WTC11 (cell line): ENCODE data around the gene F2. TPM values are rescaled to one million over a fixed set of nuclear protein-coding genes. Genes with fewer than 3 reads are reported as not detected.
"Not testable (repeated sequence)": the region's sequence is repeated elsewhere in the genome, so short reads cannot be mapped to it uniquely, and the experiment has no call there.

Experiments used
- ATAC-seq: fragments of 200-7000 bp; cut with Tn5 transposase; 2 replicates; pipeline ENCODE4 v1.10.0; 2021; ENCODE audit warnings: mild to moderate bottlenecking, moderate library complexity
- CTCF ChIA-PET: fragments of 300-600 bp; sonication (Branson Sonifier 250); formaldehyde crosslinking; loops from one replicate; lab custom pipeline; 2021; ENCODE audit warnings: antibody characterized with exemption; lab: Charles Lee
- POLR2A ChIA-PET: fragments of 350-600 bp; sonication (Branson Sonifier 250); formaldehyde crosslinking; loops from one replicate; lab custom pipeline; 2021; ENCODE audit warnings: antibody characterized with exemption; lab: Charles Lee
- DNase-seq: peaks from one replicate; pipeline ENCODE4 v3.0.0; 2021; ENCODE audit warnings: low spot score
- H3K27ac Mint-ChIP-seq: 2 replicates; pipeline ENCODE4 v1.8.0; 2021; ENCODE audit warnings: mixed read lengths
- H3K27me3 Mint-ChIP-seq: 2 replicates; pipeline ENCODE4 v1.8.0; 2021; ENCODE audit warnings: low read depth, mild to moderate bottlenecking, moderate library complexity, mixed read lengths
- H3K36me3 Mint-ChIP-seq: 2 replicates; pipeline ENCODE4 v1.8.0; 2021; ENCODE audit warnings: mixed read lengths
- H3K4me1 Mint-ChIP-seq: 2 replicates; pipeline ENCODE4 v1.8.0; 2022; ENCODE audit warnings: mixed read lengths
- H3K4me3 Mint-ChIP-seq: 2 replicates; pipeline ENCODE4 v1.8.0; 2021; ENCODE audit warnings: mild to moderate bottlenecking, moderate library complexity, mixed read lengths
- H3K9me3 Mint-ChIP-seq: 2 replicates; pipeline ENCODE4 v1.8.0; 2021; ENCODE audit warnings: mixed read lengths
- ATF1 ChIP-seq: sonication (generic); formaldehyde crosslinking; IDR thresholded peaks from 2 replicates; pipeline ENCODE4 v1.8.1; 2023; ENCODE audit warnings: mild to moderate bottlenecking, moderate library complexity, missing genetic modification reagents
- CBFB ChIP-seq: sonication (generic); formaldehyde crosslinking; IDR thresholded peaks from 2 replicates; pipeline ENCODE4 v1.8.1; 2022; ENCODE audit warnings: mild to moderate bottlenecking, low read depth, missing genetic modification reagents
- CREB1 ChIP-seq: sonication (generic); formaldehyde crosslinking; IDR thresholded peaks from 2 replicates; pipeline ENCODE4 v1.8.0; 2023; ENCODE audit warnings: mild to moderate bottlenecking, missing genetic modification reagents
- CREM ChIP-seq: sonication (generic); formaldehyde crosslinking; IDR thresholded peaks from 2 replicates; pipeline ENCODE4 v1.8.1; 2022; ENCODE audit warnings: mild to moderate bottlenecking, missing genetic modification reagents, moderate library complexity
- CTCF ChIP-seq: fragments of 200-600 bp; IDR thresholded peaks from 2 replicates; pipeline ENCODE4 v1.8.0; 2022; ENCODE audit warnings: antibody characterized with exemption
- EMX1 ChIP-seq: fragments of 250-450 bp; sonication (Bioruptor Pico); IDR thresholded peaks from 2 replicates; pipeline ENCODE4 v1.8.0; 2021; ENCODE audit warnings: mild to moderate bottlenecking
- ETV6 ChIP-seq: sonication (generic); formaldehyde crosslinking; IDR thresholded peaks from 2 replicates; pipeline ENCODE4 v1.8.1; 2022; ENCODE audit warnings: mild to moderate bottlenecking, missing genetic modification reagents
- FOXK1 ChIP-seq: sonication (generic); formaldehyde crosslinking; IDR thresholded peaks from 2 replicates; pipeline ENCODE4 v1.8.0; 2022; ENCODE audit warnings: mild to moderate bottlenecking, moderate library complexity, missing genetic modification reagents
- GRHL2 ChIP-seq: fragments of 250-450 bp; sonication (Bioruptor Pico); IDR thresholded peaks from 2 replicates; pipeline ENCODE4 v1.8.0; 2022; ENCODE audit warnings: mild to moderate bottlenecking, moderate library complexity; ENCODE audit not compliant: insufficient replicate concordance, severe bottlenecking
- HMGA2 ChIP-seq: fragments of 250-450 bp; sonication (Bioruptor Pico); IDR thresholded peaks from 2 replicates; pipeline ENCODE4 v1.4.0; 2021; ENCODE audit warnings: mild to moderate bottlenecking, moderate library complexity
- IRF2 ChIP-seq: sonication (generic); formaldehyde crosslinking; IDR thresholded peaks from 2 replicates; pipeline ENCODE4 v1.8.0; 2022; ENCODE audit warnings: low read depth, missing genetic modification reagents, borderline replicate concordance
- MAX ChIP-seq: sonication (generic); formaldehyde crosslinking; IDR thresholded peaks from 2 replicates; pipeline ENCODE4 v1.8.0; 2022; ENCODE audit warnings: mild to moderate bottlenecking, missing genetic modification reagents
- MLX ChIP-seq: sonication (generic); formaldehyde crosslinking; IDR thresholded peaks from 2 replicates; pipeline ENCODE4 v1.8.1; 2023; ENCODE audit warnings: mild to moderate bottlenecking, missing genetic modification reagents, moderate library complexity
- NFATC4 ChIP-seq: fragments of 250-450 bp; sonication (Bioruptor Pico); IDR thresholded peaks from 2 replicates; pipeline ENCODE4 v1.9.0; 2021; ENCODE audit warnings: mild to moderate bottlenecking
- NFYB ChIP-seq: sonication (generic); formaldehyde crosslinking; conservative IDR thresholded peaks from 2 replicates; pipeline ENCODE4 v1.8.0; 2022; ENCODE audit warnings: low read depth, missing genetic modification reagents
- PREB ChIP-seq: sonication (generic); formaldehyde crosslinking; IDR thresholded peaks from 2 replicates; pipeline ENCODE4 v1.8.1; 2022; ENCODE audit warnings: mild to moderate bottlenecking, missing genetic modification reagents, moderate library complexity, borderline replicate concordance
- TCF7 ChIP-seq: sonication (generic); formaldehyde crosslinking; IDR thresholded peaks from 2 replicates; pipeline ENCODE4 v1.8.0; 2022; ENCODE audit warnings: mild to moderate bottlenecking, low read depth, missing genetic modification reagents, moderate library complexity
- ZBTB43 ChIP-seq: sonication (generic); formaldehyde crosslinking; IDR thresholded peaks from 2 replicates; pipeline ENCODE4 v1.8.1; 2023; ENCODE audit warnings: mild to moderate bottlenecking, missing genetic modification reagents
- ZNF121 ChIP-seq: sonication (generic); formaldehyde crosslinking; IDR thresholded peaks from 2 replicates; pipeline ENCODE4 v1.8.0; 2023; ENCODE audit warnings: missing genetic modification reagents
- ZNF138 ChIP-seq: sonication (generic); formaldehyde crosslinking; conservative IDR thresholded peaks from 2 replicates; pipeline ENCODE4 v1.8.1; 2022; ENCODE audit warnings: mild to moderate bottlenecking, moderate library complexity, missing genetic modification reagents
- ZNF219 ChIP-seq: sonication (generic); formaldehyde crosslinking; IDR thresholded peaks from 2 replicates; pipeline ENCODE4 v1.8.0; 2023; ENCODE audit warnings: missing genetic modification reagents, mild to moderate bottlenecking, borderline replicate concordance
- ZNF512 ChIP-seq: sonication (generic); formaldehyde crosslinking; IDR thresholded peaks from 2 replicates; pipeline ENCODE4 v1.8.1; 2022; ENCODE audit warnings: missing genetic modification reagents, borderline replicate concordance
- total RNA-seq: library from RNA; stranded (reverse); gene quantifications from 3 replicates; pipeline ENCODE4 v1.2.3, GENCODE V29; 2021
- TF ChIP-seq, protein P1 (sequence below): sonication (generic); formaldehyde crosslinking; IDR thresholded peaks from 2 replicates; pipeline ENCODE4 v1.8.1; 2022; ENCODE audit warnings: low read depth, mild to moderate bottlenecking, moderate library complexity, missing genetic modification reagents, borderline replicate concordance
- TF ChIP-seq, protein P2 (sequence below): sonication (generic); formaldehyde crosslinking; IDR thresholded peaks from 2 replicates; pipeline ENCODE4 v1.8.0; 2022; ENCODE audit warnings: mild to moderate bottlenecking, missing genetic modification reagents
- TF ChIP-seq, protein P3 (sequence below): sonication (generic); formaldehyde crosslinking; IDR thresholded peaks from 2 replicates; pipeline ENCODE4 v1.8.1; 2023; ENCODE audit warnings: mild to moderate bottlenecking, missing genetic modification reagents, moderate library complexity

Gene F2
- total RNA-seq, 1 experiment from 2014 or later = 0.50 TPM

GRCh38 chr11:46705070-46705688, 13.8 kb upstream of the F2 start (continued):
- TF ChIP-seq IRF2 (no peak), ETV6 (no peak), ZNF512 (no peak), EMX1 (no peak), MLX (no peak), MAX (CRISPR knock-in tag) (no peak), ZNF138 (CRISPR knock-in tag) (no peak), CBFB (CRISPR knock-in tag) (no peak), NFATC4 (CRISPR knock-in tag) (no peak)
- TF ChIP-seq, protein P1, sequence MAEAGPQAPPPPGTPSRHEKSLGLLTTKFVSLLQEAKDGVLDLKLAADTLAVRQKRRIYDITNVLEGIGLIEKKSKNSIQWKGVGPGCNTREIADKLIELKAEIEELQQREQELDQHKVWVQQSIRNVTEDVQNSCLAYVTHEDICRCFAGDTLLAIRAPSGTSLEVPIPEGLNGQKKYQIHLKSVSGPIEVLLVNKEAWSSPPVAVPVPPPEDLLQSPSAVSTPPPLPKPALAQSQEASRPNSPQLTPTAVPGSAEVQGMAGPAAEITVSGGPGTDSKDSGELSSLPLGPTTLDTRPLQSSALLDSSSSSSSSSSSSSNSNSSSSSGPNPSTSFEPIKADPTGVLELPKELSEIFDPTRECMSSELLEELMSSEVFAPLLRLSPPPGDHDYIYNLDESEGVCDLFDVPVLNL = no peak

DNA sequence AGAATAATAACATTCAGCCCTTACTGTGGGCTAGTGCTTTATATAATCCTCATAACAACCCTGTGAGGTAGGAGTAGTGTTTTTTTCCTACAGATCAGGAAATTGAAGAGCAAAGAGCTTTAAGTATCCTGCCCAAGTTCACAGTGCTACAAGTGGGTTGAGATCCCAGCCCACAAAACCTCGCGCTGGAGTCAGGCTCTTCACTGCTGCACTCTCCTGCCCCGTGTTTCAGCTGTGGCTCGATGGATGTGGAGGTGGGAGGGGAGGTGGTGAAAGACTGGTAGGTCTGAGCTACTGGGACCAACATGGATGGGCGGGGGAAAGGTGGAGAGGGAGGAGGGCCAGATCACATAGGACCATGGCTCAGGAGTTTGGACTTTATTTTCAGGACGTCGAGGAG, 12.1 kb upstream of the F2 start:
- DNase-seq (no peak), ATAC-seq (no peak)
- POLR2A ChIA-PET = no interaction called here
- Mint-ChIP-seq H3K9me3 (no peaks in the 10 kb centered on the region), H3K27me3 (no peaks in the 10 kb centered on the region), H3K27ac (0 out of 2 replicates have a peak overlapping the region, but pooled peaks have one; percentile 29), H3K4me1 (no peaks in the 10 kb centered on the region), H3K4me3 (no peak overlapping the region), H3K36me3 (peaks cover 27% of the 10 kb centered on the region)
- TF ChIP-seq FOXK1 (CRISPR knock-in tag) (no peak), ZNF121 (CRISPR knock-in tag) (no peak), HMGA2 (CRISPR knock-in tag) (no peak), GRHL2 (CRISPR knock-in tag) (no peak), ZNF219 (CRISPR knock-in tag) (no peak), ZBTB43 (no peak), CREM (CRISPR knock-in tag) (no peak), CTCF (no peak), NFYB (CRISPR knock-in tag) (no peak), PREB (no peak), CREB1 (CRISPR knock-in tag) (no peak), ATF1 (CRISPR knock-in tag) (no peak), CBFB (CRISPR knock-in tag) (no peak), TCF7 (no peak), MAX (CRISPR knock-in tag) (no peak)
- TF ChIP-seq, protein P2, sequence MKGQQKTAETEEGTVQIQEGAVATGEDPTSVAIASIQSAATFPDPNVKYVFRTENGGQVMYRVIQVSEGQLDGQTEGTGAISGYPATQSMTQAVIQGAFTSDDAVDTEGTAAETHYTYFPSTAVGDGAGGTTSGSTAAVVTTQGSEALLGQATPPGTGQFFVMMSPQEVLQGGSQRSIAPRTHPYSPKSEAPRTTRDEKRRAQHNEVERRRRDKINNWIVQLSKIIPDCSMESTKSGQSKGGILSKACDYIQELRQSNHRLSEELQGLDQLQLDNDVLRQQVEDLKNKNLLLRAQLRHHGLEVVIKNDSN (CRISPR knock-in tag) = no peak
- TF ChIP-seq, protein P3, sequence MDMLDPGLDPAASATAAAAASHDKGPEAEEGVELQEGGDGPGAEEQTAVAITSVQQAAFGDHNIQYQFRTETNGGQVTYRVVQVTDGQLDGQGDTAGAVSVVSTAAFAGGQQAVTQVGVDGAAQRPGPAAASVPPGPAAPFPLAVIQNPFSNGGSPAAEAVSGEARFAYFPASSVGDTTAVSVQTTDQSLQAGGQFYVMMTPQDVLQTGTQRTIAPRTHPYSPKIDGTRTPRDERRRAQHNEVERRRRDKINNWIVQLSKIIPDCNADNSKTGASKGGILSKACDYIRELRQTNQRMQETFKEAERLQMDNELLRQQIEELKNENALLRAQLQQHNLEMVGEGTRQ (CRISPR knock-in tag) = no peak
- CTCF ChIA-PET = interaction anchor here (0.6 kb wide), 1 partner anchor 41 kb away, joined by 4 read pairs; no protein-coding TSS in a partner anchor

DNA sequence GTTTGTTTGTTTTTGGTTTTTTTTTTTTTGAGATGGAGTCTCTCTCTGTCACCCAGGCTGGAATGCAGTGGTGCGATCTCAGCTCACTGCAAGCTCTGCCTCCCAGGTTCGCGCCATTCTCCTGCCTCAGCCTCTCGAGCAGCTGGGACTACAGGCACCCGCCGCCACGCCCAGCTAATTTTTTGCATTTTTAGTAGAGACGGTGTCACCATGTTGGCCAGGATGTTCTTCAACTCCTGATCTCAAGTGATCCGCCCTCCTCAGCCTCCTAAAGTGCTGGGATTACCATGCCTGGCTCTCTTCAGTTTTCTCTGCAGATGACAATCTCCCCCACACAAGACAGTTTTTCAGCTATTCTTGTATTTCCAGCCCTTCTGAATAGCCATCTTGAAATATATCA, 9.7 kb upstream of the F2 start:
- H3K27ac Mint-ChIP-seq, CTCF ChIA-PET, H3K27me3 Mint-ChIP-seq, H3K9me3 Mint-ChIP-seq, H3K4me3 Mint-ChIP-seq, POLR2A ChIA-PET, H3K36me3 Mint-ChIP-seq, DNase-seq, ATAC-seq, H3K4me1 Mint-ChIP-seq: not testable (repeated sequence)
